HG02884 (cell line): ENCODE measurements around the gene TNRC6C.

Source experiments
- ATAC-seq: cut with Tn5 transposase; IDR thresholded peaks from one replicate; pipeline ENCODE4 v1.9.1; 2021; ENCODE audit warnings: mild to moderate bottlenecking, moderate library complexity; ENCODE audit not compliant: unreplicated experiment

The TNRC6C gene

DNA sequence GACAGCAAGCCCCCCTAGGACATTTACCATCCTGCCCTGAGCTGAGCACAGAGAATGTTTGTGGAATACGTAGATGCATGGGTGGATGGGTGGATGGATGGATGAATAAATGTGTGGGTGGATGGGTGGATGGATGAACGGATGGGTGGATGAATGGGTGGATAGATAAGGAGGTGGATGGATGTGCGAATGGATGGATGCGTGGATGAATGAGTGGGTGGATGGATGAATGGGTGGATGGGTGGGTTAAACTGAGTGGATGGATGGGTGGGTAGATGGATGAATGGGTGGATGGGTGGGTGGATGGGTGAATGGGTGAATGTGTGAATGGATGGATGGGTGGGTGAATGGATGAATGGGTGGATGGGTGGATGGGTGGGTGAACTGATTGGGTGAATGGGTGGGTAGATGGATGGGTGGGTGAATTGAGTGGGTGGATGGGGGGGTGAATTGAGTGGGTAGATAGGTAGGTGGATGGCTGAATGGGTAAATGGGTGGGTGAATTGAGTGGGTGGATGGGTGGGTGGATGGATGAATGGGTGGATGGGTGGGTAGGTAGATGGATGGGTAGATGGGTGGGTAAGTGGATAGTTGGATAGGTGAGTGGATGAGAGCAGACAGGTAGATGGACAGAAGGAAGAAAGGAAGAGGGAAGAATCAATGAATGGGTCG, 164.9 kb downstream of the TNRC6C start:
- ATAC-seq, result no peak

DNA sequence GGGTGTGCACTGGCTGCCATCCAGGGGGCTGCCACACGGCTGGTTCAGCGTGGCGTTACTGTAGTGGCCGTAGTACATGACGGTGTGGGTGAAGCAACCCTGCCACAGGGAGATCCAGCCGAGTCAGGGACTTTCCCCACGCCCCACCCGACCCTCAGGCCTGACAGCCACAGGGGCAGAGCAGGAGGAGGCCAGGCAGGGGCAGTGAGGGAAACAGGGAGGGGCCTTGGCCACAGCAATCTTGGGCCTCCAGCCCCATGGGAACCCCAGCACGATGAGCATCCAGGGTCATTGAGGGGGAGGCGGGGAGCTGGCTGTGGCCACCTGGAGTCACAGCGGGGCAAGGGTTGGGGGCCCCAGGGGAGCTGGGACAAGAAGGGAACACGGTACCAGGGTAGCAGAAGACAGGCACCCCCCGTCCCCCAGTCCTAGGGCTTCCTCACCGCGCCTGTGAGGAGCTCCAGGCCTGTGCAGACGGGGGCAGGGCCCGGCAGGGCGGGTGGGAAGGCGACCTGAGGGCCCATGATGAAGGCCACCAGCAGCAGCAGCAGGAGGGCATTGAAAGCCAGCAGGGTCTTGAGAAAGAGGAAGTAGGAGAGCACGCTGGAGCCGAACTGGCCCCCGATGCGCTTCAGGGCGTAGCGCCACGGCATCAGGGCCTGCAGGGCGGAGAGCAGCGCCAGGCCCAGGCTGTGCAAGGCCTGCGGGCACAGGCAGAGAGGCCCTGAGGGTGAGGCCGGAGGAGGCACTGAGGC, 165.8 kb downstream of the TNRC6C start:
- no peak for ATAC-seq

DNA sequence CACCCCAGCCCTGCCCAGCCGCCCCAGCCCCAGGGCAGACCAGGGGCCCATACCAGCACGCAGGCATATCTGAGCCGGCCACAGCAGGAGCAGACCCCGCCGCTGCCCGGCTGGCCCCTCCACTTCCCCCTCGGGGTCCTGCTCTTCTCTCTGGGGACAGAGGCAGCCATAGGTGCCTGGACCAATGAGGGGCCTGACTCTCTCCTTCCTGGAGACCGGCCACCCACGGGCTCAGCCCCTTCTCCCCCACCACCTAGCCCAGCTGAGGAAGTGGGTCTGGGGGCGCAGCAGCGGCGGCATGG, 166.3 kb downstream of the TNRC6C start:
- no peak for ATAC-seq

DNA sequence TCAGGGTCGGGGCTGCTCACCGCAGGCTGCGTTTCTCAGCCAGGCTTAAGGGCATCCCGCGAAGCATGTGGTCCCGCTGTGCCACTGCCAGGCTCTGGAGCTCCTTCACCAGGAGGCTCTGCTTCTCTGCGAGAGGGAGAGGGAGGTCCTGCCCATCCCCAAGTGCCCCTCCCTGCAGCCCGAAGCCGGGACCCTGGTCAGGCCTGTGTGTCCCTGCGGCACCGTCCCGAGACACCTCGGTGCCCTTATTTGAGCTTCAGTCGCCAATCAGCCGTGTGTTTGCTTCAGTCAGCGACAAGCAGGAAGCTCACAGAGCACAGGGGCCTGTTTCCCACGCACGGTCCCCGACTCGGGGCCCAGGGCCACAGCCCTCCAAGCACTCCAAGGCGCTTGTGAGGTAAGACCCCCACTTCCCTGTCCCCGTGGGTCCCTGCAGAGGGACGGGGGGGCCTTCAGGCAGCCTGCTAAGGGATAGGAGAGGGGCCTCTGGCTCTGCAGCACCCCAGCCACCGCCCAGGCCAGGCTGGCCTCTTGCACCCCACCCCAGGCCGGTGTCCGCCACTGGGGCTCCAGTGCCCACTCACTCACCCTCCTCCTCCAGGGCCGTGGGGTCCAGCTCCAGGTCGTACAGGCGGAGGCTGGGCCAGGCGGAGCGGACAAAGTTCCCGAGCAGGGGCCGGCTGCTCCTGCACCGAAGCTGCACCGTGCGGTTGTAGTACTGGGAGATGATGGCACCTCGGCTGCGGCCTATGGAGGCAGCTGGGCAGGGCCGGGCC, 166.8 kb downstream of the TNRC6C start:
- ATAC-seq, result no peak

DNA sequence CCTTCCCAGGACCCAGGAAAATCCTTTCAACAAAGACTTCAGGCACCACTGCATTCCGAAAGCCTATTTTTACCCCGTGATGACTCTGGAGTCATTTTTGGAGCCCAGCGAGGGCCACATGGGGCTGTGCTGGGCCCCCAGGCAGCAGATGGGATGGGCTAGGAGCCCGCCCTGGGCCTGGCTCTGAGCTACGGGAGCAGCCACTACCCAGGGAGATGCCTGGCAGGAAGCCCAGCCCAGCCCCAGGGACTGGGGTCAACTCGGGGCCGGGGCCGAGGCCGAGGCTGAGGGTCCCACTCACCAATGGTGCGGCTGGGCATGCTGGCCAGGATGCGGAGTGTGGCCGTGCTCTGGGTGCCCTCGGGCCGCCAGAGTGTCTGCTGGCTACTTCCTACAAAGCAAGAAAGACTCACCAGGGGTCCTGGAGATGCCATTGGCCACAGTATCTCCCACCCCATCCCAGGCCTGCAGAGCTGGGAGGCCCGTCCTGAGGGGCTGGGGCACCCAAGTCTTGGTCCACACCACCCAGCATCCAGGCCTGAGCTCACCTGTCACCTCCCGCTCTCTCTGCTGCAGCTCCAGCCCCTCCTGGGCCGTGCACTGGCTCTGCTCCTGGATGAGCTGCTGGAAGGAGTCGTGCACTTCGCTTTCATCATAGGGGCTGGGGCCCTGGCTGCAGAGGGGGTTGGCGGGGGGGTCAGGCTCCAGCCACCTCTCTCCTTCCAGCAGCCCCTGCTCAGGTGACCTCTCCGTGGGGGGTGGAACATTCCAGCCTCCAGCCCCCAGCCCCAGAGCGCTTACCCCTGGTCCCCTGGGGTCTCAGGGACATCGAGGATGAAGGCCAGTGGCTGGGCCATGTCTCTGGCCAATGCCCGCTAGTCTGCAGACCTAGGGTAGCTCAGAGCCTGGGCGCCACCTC, 167.7 kb downstream of the TNRC6C start:
- ATAC-seq, result no peak

DNA sequence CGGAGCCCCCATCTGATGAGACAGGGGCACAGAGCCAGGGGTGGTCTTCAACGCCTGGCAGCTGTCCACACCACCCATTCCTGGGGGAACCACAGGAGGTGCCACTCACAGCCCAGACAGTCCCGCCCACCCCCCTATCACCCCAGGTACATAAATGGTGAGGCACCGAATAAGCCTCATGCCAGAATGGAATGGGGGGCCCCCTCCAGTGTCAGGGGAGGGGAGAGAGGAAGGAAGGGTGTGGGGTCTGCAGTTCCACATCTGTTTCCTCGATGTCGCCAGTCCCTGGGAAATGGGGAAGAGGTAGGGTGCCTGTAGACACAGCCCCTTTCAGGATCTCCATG, 168.4 kb downstream of the TNRC6C start:
- no peak for ATAC-seq

DNA sequence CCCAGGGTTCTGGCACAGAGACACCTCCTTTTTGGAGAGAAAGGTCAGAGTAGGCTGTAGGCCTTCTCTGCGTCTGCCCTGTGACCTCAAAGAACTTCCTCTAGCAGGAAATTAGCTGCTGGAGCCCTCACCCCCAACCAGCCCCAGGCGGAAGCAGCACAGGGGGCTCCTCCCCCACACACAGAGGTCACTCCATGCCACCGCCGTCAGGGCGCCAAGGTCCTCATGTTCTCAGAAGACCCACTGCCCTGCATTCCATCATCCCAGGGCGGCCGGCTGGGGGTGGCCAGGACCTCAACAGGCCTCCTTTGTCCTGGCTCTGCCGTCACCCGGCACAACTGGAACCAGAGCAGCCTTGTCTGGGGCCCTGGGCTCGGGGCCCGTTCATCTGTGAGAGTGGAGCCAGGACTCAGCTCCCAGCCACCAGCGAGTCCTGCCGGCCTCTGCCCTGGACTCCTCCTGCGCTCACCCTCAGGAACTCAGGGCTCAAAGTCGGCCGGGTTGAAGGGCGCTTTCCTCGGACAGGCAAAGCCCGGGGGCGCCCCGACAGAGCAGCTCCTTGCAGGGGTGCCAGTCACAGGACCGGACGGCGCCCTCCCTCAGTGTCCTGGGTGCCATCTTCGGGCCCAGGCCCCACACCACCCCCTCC, 168.9 kb downstream of the TNRC6C start:
- ATAC-seq, result no peak

DNA sequence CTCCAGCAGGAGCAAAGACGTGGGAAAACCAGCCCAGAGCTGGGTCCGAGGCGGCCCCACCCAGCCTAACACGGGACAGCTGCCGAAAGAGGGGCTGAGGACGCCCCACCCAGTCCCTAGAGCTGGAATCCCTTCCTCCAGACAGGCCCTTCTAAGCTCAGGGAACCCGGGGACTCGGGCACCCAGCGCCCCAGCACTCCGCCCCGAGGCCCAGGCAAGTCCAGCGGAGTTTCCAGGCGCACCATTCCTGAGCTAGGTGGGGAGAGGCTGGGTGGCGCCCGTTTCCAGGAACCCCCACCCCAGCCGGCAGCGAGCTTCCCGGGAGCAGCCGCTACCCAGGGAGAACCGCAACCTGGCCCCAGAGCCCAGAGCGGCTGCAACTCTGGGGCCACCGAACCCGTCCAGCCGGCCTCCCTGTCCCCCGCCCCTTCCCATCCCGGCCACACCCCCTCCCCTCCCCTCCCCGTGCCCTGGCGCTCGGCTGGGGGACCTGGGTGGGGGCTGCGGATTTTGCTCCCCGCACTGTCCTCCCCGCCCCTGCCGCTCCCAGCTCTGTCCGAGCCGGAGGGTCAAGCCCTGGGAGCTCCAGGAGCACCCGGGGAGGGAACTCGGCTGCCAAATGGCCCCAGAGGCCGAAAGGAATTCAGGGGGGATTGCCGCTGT, 169.5 kb downstream of the TNRC6C start:
- ATAC-seq, result no peak

DNA sequence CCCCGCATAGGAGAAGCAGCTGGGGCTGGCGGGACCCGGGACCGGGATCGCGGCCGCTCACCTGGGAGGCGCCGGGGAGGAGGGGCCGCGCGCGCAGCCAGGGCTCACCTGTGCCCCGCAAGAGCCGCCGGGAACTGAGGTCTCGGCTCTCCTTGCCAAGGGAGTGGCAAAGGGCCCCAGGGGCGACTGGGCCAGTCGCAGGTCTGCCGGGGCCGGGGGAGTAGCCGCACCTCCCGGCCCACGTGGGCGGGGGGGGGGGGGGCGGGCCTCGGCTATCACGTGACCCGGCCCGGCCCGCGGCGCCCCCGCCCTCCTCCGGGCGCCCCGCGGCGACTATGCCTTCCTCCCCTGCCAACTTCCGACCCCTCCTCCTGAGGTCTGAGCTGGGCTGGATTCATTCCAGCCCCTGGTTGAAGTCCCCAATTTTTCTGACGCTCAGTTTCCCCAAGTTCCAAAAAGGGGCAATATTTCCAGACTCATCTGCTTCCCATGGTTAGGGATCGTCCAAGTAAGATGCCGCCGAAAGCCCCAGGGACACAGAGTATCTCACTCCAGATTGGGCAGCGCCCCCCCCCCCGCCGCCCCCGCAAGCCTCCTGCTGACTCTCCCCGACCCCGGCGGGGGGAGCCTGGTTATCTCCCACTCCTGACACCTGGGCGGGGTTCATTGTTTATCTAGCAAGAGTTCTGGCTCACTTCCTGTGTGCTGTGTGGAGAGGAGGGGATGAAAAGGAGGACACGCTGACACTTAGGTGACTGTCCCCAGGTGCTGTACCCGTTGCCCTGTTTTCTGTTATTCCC, 170.2 kb downstream of the TNRC6C start, which contains the start of gene TMC6:
TMC6 (minus strand) TSS at position 205 of the 800 bp plus-strand sequence. CDS start 1,923 bp downstream, outside the sequence.
- ATAC-seq, result no peak

DNA sequence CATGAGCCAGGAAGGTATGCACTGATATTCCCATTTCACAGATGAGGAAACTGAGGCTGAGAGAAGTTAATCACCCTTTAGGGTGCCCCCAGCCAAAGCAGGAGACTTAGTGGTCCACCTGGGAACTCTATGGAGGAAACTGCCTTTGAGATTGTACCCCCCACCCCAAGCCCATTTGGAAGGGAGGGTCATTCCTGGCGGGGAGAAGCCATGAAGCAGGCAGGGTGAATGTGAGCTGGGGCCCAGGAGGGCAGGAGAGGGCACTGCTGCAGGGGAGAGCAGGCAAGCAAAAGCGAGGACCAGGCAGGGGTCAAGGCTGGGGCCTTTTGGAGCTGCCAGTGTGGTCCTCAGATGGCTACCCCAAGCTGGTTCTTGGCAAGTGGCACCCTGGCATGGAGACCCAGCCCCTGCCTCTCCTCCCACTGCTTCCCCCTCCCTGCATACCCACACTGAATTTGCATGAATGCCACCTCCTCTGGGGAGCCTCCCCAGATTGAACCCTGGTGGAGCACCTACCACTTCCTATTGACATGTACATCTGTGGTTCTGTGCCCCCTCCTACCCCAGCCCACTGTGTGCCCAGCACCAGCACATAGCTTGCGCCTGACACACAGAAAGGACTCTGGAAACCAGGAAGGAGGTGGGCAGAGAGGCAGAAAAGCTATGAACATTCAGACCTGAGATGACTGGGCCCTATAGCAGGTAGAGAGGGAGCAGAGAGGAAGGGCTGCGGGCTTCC, 171.0 kb downstream of the TNRC6C start:
- ATAC-seq, result no peak

DNA sequence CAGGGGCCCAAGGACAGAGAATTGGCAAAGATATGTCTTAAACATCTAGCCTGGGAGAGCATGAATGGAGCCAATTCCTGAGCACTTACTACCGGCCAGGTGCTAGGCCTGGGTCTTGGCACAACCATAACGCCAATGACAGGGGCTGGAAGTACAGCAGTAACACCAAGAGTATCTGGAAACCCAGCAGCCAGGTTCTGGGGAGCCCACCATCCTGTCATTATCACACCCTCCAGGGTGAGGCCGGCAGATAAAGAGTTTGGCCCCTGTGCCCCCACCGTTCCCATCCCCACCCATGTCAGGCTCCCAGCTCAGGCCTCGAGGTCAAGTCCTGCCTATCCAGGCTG, 171.6 kb downstream of the TNRC6C start:
- ATAC-seq, result no peak

DNA sequence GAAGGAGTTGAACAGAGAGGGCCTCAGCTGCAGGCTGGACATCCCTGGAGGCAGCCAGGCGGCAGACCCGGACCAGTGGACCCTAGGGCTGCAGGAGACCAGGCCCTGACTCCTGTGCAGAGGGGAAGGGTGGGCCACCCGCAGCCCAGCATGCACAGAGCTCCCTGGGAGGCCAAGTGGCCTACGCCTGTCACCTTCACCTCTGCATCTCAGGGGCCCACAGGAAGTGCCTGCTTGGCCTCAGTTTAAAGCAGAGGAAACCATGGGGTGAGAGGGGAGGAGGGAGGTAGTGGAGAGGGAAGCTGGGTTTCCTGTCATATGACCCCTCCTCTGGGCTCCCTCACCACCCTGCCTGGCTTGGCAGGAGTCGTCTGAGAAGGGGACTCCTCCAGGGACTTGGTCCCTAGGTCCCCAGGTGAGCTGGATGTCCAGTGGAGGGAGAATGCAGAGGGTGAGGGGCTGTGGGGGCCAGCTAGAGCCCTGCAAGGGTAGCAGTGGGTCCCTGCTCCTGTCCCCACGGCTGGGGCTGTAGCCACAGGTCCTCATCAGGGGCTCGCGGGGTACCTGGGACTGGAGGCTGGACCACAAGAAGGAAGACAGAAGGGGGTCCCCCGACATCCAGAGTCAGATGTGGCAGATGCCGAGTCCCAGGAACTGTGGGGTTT, 172.1 kb downstream of the TNRC6C start, which contains the start of gene TMC8:
TMC8 (plus strand) TSS at position 335 of the 665 bp plus-strand sequence. CDS start 818 bp downstream, outside the sequence.
- ATAC-seq, result no peak

DNA sequence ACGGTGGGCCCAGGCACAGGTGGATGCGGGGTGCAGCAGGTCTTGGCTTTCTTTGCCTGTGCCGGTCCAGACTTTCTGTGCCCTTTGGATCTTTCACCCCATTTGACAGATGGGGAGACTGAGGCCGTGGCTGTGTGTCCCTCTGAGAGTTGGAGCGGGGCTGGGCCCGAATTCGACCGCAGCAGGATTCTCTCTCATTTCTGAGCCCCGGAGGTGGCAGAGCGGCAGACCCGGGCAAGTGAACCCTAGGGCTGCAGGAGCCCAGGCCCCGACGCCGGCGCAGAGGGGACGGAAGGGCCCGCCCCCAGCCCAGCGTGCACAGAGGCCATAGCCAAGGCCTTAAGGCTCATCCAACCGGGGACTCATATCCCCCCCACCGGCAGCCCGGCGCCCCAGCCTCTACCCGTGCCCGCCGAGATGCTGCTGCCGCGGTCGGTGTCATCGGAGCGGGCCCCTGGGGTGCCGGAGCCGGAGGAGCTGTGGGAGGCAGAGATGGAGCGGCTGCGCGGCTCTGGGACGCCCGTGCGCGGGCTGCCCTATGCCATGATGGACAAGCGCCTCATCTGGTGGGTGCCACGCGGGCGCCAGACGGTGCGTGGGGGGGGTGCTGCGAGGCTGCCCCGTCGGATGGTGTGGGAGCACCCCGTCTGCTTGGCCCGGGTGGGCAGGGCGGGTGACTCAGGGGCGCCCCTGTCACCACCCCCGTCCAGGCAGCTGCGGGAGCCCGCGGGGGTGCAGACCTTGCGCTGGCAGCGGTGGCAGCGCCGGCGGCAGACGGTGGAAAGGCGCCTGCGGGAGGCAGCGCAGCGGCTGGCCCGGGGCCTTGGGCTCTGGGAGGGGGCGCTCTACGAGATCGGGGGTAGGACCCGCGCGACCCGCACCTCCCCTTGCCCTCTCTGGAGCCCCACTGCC, 172.9 kb downstream of the TNRC6C start:
- ATAC-seq, result no peak

DNA sequence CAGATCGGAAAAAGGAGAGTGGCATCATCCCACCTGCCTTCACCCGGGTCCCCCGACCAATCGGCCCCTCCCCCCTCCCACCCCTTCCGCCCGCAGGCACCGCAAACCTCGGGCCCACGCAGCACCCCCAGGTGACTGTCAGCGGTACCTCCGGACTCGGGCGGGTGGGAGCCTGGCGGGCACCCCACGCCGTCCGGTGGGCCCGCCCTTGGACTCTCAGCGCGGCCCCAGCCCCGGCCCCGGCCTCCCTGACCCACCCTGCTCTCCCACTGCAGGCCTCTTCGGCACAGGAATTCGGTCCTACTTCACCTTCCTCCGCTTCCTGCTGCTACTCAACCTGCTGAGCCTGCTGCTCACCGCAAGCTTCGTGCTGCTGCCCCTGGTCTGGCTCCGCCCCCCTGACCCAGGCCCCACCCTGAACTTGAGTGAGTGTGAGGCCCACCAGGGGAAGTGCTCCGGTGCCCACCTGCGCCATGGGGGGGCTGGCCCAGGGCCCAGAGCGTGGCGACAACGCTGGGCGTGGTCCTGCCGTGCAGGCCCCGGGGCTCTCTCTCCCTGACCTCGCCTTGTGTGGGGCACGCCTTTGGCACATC, 173.7 kb downstream of the TNRC6C start:
- ATAC-seq, result no peak

DNA sequence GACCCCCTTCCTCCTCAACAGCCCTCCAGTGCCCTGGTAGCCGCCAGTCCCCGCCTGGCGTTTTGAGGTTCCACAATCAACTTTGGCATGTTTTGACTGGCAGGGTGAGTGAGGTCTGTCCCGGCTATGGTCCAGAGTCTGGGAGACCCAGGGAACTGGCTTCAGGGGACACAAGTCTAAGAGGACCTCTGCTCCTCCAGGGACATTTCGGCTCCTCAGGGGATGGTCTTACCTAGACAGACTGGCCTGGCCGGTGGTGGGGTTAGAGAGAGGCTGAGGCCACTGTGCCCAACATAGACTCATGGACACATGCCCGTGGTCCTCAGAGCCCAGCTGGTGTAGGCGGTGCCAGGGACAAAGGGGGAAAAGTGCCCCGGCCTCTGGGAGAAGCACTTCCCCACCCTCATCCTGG, 174.3 kb downstream of the TNRC6C start:
- no peak for ATAC-seq

DNA sequence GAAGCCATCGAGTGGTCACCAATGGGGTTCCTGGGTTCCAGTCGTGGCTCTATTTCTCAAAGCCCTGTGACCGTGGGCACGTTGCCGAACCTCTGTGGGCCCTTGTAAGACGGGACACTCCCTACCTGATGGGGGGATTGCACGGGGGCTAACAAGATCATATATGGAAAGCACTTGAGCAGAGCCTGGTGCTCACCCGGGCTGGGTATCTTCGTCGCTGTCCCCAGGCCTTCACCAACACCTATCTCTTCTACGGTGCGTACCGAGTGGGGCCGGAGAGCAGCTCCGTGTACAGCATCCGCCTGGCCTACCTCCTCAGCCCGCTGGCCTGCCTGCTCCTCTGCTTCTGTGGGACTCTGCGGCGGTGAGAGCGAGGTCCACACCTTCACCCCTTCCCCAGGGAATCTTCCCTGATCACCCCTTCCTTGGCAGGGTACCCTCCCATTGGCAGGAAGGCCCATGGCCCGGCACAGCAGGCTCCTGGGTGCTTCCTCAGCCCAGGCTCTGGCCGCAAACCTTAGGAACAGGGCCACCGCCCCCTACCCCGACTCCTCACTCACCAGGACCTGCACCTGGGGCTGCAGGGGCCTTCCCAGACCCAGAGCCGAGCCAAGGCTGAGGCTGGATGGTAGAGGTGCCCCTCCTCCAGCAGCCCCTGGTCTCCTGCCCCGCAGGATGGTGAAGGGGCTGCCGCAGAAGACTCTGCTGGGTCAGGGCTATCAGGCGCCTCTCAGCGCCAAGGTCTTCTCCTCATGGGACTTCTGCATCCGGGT, 174.9 kb downstream of the TNRC6C start:
- ATAC-seq, result no peak
